COLO668 (cell line): ENCODE measurements around the gene SPSB1.

Experiments used
- DNase-seq: peaks from one replicate; lab custom pipeline; 2025; ENCODE audit not compliant: unreplicated experiment; lab: John Stamatoyannopoulos, UW

SPSB1 gene

GRCh38 chr1:9278585-9279153 lies 14.0 kb upstream of the SPSB1 start:
- no peak for DNase-seq

GRCh38 chr1:9279172-9279840 lies 13.4 kb upstream of the SPSB1 start:
- no peak for DNase-seq

- no peak for DNase-seq
These were observed 12.5 kb upstream of the SPSB1 start for GRCh38 chr1:9280015-9280860.

- no peak for DNase-seq
These were observed 11.4 kb upstream of the SPSB1 start for GRCh38 chr1:9281071-9281827.

GRCh38 chr1:9281908-9282695 lies 10.6 kb upstream of the SPSB1 start:
- no peak for DNase-seq

GRCh38 chr1:9282696-9282955 lies 10.1 kb upstream of the SPSB1 start:
- DNase-seq, result no peak

GRCh38 chr1:9284061-9284460 lies 8.6 kb upstream of the SPSB1 start:
- DNase-seq, result no peak

GRCh38 chr1:9286556-9286955 lies 6.1 kb upstream of the SPSB1 start:
- no peak for DNase-seq

- peak; percentile 87 for DNase-seq
These were observed 3.6 kb upstream of the SPSB1 start for GRCh38 chr1:9289090-9289534.

GRCh38 chr1:9289711-9290485 lies 2.8 kb upstream of the SPSB1 start:
- no peak for DNase-seq

GRCh38 chr1:9291914-9292360 lies 757 bp upstream of the SPSB1 start:
- peak; percentile 31 for DNase-seq

- DNase-seq, result no peak
These were observed 493 bp downstream of the SPSB1 start for GRCh38 chr1:9293241-9293532.

- peak; percentile 57 for DNase-seq
These were observed 1.1 kb downstream of the SPSB1 start for GRCh38 chr1:9293533-9294404.

GRCh38 chr1:9294405-9294773 lies 1.7 kb downstream of the SPSB1 start:
- DNase-seq, result no peak

GRCh38 chr1:9294910-9295636 lies 2.4 kb downstream of the SPSB1 start:
- peak; percentile 32 for DNase-seq

GRCh38 chr1:9295884-9296283 lies 3.2 kb downstream of the SPSB1 start:
- DNase-seq, result no peak

- no peak for DNase-seq
These were observed 4.2 kb downstream of the SPSB1 start for GRCh38 chr1:9296850-9297249.

GRCh38 chr1:9297831-9298230 lies 5.1 kb downstream of the SPSB1 start:
- DNase-seq, result no peak

- no peak for DNase-seq
These were observed 5.6 kb downstream of the SPSB1 start for GRCh38 chr1:9298282-9298681.
